HUDEP-2 (cell line): Measurements from ENCODE around the gene ERBB4.

Experiments used
- DNase-seq, 76 experiments: peaks; one replicate each; lab custom pipeline; 2025; ENCODE audit not compliant: unreplicated experiment in 76 of 76; lab: John Stamatoyannopoulos, UW

ERBB4 gene

DNA sequence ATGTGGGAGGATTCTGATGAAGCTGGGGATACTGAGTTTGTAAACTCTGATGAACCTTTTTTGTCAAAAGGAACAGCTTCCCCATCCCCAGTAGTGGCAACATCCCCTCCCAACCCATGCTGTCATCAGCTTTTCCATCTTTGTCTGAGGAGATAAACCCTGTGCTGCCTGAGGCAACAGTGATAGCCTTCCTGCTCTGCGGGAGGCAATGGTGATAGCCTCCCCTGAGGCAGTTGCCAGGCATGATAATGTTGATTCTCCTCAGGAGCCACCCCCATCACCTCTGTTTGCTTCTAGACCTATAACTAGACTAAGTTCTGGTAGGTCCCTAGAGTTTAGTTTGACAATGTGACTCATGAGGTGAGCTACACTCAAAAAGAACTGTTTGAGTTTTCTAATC, 97.5 kb downstream of the ERBB4 start:
- DNase-seq, result peak in 31 of 76 experiments; percentile 2 to 87 (median 28)

DNA sequence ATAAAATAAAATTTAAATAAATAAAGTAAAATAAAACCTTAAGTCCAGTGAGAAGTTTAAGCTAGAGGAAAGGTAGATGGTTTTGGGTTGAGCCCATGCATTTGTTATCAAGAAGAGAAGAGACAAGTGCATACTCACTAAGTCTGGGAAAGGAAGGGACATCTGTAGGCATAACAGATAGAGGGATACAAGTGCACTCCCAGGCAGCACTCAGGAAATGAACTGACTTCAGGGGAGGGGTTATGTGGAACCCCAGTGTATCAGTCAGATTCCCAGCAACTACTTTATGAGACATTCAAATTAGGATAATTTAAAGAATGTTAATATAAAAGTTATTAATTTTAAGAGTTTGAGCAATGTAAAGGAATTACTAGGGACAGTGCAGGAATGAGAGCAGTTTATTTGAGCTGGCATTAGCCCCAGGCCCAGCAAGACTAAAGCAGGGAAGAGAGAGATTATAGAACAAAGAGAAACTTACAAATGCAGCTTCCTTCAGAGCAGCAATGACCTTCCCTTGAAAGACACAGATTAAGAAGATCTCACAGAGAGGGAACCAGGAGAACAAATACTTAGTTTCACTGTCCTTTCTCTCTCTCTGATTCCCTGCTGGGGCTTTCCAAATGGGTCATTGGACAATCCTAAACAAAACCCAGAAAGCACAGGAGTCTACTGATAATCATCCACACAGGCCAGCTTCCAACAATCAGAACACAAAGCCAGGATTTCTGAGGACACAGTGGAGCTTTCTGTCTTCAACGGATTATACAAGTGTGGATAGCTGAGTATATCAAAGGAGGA, 109.7 kb downstream of the ERBB4 start:
- DNase-seq, result no peak

DNA sequence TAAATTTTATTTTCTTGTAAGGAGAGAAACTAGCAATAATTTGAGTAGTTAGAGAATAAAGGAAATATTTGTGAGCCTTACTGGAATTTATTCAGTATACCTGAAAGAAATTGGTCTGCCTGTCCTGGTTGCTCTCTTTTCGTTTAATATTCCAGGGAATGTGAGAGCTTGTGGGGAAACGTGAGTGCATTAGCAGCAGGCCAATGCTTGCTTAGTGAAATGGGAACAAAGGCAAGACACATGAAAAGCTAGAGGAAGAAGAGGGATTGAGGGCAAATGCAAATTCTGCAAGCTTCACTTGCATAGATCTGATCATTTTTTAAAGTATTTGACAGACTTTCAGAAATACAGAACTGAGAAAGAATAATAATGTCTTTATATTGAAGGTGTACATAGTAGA, 111.0 kb downstream of the ERBB4 start:
- no peak for DNase-seq

DNA sequence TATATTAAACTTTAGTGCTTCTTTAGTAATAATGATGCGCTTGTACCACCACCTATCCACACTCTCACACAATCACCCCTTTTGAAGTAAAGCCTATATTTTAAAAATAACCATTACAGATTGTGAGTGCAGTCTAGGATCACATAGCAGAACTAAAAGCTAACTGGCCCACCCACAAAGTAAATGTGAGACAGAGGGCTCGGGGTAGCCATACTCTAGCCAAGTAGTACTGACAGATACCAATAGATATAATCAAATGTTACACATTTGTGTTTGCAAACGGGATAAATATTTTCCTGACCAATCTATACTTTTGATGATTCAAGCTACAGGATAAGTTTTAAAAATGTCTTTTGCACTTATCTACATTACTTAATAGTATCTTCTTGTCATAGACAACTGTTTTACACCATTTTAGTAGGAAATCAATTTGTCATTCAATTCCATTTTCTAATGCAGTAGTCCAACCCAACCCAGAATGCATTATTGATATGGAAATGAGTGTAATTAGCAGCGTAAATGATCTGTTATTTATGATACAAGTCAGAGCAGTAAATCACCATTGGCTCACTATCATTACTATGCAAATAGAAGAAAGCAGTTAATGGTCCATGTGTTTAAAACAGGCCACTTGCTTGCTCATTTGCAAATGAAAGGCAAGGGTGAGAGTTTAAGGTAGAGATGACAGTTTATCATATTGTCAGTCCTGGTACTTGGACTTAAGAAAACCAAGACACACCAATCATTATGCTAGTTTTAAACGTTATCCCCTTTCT, 111.8 kb downstream of the ERBB4 start:
- no peak for DNase-seq

DNA sequence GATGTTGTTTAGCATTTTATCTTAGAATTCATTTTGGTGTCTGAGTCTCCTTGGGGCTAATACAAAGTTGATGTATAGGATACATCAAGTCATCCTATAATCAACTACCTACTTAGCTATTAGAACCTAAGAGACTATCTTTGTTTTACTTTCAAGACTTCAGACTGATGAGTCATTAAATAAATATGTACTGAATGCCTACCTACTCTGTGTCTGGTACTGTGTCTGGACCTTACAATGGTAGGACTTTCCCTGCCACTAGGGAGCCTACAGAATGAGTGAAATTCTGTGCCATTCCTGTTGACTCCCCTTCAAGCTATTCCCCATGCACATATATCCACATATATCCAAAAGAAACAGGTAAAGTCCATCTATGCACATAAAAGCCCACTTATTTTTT, 114.5 kb downstream of the ERBB4 start:
- no peak for DNase-seq

DNA sequence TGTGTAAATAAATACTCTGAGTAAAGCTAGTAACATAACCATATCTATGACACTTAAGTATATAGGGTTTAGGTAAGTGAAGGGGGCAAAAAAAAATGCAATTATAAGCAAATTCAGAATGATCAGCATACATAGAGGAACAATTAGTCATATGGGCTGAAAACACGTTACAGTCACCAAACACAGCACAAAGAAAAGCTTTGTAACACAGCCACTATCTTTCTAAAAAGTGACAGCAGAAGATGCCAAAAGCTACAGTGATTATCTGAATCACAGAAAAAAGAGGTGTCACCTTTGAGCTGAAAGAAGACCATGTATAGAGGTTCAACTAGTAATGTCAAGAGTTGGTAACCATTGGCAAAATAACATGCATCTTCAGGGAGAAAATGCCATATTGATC, 115.5 kb downstream of the ERBB4 start:
- DNase-seq, result no peak

DNA sequence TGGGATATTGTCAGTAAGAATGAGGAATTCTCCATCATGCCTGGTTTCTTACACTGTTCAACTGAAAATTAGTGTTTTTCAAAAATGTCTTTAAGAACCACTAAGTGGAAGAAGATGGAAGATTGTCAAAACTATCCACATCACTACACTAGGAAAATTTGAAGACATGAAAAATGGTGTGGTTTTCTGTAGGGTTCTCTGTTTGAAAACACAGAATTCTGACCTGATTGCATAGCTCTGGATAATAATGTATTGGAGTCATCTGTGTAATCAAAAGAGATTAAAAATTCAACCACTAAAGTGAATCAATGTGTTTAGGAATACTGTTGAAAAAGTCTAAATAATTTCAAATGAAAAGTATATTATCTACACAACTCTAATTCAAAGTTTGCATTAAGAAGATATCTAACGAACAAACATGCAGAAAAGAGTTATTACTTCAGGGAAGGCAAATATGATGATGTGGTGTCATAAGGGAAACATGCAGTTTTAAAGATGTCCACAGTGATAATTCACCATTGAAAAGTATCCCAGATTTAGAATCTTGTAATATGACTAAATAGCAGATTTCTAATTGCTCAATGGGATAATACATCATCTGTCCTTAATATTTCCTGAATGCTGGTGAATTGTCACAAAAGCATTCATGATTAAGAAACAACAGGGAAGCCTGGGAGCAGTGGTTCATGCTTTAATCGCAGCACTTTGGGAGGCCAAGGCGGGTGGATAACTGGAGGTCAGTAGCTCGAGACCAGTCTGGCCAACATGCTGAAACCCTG, 116.9 kb downstream of the ERBB4 start:
- DNase-seq, result no peak

DNA sequence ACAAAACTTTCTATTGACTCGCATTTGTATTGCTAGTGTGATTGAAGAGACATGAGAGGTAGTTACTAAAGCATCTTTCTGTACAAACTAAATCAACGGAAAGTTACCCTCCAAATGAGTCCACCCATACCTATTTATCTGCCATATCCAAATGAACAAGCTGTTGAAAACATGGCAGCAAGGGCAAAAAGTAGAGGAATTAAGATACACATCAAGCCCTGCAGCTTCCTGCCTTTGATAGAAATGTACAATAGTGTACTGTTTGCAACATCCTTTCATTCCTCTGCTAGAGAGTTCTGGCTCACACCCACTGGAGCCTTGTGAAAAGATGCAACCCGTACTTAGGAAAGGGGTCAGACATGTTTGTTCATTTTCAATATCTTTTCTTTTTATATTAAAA, 122.5 kb downstream of the ERBB4 start:
- DNase-seq, result no peak

DNA sequence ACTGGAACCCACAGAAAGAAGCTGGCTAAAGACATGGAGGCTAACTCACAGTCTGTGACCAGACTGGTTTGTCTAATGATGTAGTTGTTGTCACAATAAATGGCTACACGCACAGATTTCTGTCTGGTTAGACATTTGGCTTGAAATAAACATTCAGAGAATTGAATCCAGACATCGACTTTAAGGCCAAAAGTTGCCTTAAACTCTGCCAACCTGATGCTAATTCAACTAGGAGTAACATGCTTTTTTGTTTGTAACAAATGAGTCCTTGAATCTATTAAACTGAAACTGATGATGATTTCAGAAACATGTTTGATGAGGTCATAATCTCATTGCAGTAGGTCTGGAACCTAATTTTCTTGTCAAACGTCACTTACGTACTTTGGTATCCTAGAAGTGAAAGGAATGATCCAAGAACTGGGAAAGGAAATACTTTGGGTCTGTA, 123.8 kb downstream of the ERBB4 start:
- DNase-seq, result no peak

DNA sequence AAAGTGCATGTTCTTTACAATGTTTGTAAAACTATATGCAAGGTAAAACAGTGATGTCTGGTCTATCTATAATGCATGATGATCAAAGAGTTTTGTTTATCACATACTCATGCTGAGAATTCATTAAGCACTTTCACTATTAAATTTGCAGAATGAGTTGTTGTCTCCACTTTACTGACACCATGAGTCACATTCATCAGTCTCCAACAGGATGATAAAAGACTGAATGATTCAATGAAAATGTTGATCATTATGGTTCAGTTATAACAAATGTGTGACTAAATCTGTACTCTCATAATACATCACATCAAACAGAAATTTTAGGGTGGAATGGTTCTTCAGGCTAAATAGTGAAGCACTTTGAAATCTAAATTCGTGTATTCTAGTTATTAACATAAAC, 129.0 kb downstream of the ERBB4 start:
- DNase-seq, result no peak

DNA sequence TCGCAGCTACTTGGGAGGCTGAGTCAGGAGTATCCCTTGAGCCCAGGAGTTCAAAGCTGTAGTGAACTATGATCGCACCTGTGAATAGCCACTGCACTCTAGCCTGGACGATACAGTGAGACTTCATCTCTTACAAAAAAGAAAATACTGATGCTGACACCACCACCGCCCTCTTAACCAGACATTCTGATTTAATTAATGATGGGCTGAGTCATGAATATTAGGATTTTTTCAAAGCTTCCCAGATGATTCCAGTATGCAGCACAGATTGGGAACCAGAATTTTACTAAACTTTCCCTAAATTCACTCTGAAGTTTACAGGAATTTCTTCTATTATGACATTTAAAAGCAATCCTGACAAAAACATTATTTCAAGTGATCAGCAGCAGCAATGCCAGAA, 130.1 kb downstream of the ERBB4 start:
- no peak for DNase-seq

DNA sequence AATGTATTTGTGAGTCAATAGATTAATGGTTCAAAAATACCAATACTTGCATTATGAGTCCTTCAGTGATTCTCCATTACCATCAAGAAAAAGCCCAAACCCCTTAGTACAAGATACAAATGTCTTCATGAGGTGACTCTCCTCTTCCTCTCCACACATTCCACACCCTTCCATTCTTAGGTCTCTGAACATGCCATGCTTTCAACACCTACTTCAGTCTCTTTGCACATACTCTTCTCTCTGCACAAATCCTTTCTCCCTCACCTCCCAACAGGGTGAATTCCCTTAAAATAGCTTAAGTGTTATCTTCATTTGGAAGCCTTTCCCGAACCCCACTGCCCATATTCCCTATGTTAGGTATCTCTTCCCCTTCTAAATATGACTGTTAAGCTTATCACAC, 131.9 kb downstream of the ERBB4 start:
- no peak for DNase-seq

DNA sequence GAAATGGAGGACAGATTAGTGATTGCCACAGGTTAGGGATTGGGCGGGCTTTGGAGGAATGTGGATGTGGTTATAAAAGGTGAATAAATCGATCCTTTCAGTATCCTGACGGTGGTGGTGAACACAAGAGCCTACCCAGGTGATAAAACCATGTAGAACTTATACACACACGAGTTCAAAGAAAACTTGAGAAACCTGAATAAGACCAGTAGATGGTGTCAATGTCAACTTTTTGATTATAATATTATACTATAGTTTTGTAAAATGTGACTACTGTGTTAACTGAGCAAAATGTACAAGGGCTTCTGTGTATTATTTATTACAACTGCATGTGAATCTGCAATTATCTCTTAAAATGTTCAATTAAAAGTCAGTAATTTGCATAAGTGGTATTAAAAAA, 136.3 kb downstream of the ERBB4 start:
- DNase-seq, result peak in 1 of 76 experiments; percentile 15

DNA sequence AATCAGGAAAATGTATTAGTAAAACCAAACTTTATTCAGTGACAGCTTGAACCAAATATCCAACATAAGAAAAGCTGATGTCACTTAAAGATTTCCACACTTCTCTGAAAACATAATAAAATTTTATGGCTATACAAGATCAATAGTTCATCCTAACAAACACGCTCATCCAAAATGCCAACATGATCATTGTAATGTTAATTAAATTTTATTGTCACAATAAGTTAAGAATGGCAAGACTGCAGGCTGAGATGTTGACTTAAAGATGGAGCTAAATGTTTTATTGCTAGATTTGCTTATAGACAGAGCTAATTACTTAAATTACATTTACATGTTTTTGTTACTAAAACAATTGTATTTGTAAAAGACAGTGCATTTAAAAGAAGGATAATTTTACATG, 140.3 kb downstream of the ERBB4 start:
- no peak for DNase-seq

DNA sequence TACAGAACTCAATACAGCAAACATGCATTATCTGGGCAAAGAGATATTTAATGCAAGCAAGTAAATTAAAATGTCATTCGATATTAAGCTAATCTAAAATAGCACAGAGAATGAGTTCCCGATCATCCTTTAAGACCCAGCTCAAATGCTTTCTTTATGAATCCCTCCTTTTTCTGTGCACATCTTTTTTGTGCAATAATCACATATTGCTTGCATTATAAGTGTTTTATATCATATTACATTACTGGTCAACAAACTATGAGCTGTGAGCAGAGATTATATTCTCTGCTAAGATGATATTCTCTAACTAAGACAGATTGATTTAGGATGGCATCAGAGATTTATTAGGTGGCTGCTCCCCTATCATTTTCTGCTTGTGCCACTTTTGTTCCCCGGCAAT, 146.1 kb downstream of the ERBB4 start:
- DNase-seq, result no peak

DNA sequence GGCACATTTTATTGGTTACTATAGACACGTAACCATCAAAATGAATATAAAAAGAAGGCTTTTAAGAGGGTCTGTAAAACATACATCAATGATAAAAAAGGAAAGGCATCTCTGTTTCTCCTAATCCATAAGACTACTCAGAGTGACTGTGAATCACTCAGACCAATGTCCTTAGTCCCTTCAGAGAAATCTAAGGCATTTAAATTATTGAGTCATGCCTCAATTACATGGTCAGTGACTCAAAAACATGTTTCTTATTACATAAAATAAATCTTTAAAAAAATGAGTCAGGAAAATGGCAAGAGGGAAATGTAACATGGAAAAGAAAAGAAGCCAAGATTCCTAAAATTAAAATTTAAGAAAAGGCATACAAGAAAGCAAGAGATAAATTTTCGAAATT, 146.6 kb downstream of the ERBB4 start:
- no peak for DNase-seq

DNA sequence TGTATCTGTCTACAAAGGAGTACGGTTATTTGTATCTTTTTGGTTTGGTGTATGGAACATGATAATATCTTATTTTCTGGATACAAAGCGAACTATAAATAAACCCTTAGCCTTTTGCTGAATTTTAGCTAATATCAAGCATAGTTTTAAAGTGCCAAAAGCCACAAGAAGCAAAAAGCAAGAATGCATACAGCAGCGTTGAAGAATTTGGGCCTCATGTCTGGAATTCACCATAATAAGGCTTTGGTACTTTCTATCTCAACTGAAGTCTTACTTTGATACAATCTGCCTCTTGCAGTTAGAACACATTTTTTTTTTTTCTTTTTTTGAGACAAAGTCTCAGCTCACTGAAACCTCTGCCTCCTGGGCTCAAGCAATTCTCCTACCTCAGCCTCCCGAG, 151.5 kb downstream of the ERBB4 start:
- DNase-seq, result no peak

DNA sequence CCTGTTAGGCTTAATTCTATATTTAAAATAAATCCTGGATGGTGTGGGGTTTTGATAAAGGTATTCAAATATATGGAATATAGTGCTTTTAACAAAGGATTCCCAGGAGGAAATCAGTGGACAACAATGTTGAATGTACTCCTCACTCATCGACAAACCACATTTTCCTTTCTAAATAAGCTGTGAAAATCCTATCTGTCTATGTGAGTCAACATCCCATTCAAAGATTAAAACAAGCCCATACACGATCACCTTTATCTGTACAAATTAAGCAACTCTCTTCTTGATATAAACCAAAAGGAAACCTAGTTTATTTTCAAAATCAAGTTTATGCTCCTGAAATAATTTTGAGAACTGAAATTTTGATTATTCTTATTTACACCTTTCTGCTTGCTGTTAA, 153.4 kb downstream of the ERBB4 start:
- DNase-seq, result no peak

DNA sequence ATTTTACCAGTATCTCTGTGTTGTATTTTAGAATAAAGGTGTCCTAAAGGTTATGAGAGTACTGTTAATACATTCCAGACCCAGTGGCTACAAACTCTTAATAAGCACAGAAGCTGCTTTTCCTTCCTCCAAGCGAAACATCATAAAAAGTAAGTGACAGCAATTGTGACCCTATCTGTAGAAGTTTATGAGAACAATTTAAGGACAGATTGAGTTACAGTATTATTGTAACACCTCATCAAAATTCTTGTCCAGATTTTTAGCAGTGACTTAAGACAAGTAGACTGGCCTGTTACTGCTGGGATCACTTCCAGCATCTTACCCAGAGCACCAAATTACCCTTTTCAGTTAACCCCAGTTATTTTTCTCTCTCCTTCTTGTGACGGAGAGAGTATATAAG, 154.6 kb downstream of the ERBB4 start:
- no peak for DNase-seq

DNA sequence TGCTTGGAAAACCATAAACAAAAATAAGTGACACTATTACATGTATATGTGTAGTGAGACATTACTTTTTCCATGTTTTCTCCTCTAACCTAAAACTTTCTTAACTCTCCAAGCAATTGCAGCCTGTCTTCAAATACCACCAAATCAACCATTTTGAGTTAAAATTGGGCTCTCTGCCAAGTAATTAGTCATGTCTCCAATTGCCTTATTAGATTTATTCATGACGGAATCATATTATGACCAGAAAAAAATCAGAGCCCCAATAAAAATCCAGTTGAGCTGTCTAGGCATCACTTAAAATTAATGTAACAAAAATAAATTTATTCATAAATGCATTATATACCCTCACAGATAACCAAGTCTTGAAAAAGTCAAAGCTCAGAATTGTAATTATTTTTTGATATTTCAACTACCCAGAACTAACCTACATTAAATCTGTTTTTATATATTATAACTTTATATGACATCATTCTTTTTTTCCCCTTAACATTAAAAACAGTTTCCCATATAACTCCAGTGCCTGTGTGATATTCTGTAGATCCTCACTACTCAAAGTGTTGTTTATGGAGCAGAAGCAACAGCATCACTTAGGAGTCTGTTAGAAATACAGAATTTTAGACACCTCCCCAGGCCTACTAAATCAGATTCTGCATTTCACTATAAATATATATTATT, 157.0 kb downstream of the ERBB4 start:
- DNase-seq, result no peak

DNA sequence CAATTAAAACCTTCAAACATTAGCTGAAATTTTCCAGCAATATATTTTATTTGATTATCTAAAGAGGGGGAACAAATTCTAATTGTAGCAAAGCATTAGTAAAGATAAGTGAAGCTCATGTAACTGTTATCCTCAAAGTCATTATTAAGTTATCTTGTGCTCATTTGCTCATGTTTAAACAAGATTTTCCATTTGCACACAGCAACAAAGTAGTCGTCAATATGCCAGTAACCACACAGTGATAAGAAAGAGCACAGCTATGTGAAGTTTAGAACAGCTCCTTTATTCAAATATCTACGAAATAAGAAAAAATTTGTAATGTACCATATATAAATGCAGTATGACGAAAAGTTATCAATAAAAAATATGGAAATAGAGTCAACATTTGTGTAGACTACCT, 159.5 kb downstream of the ERBB4 start:
- peak in 3 of 76 experiments; percentile 6 to 35 (median 15) for DNase-seq
